Breast epithelium (tissue), 4 donors: ENCODE results near the gene GTF2IRD1. TPM values are rescaled to one million over a fixed set of nuclear protein-coding genes. Genes with fewer than 3 reads are reported as not detected.

Experiments used
- DNase-seq, 2 donors: peaks; one replicate each; pipeline ENCODE4 v3.0.0-alpha.2; 2019; ENCODE audit warnings: low spot score in 2 of 2
- H3K27ac ChIP-seq, 2 donors: fragments of 200-600 bp; sonication (generic) in 1 of 2; one replicate each; pipeline ENCODE4 v1.5.1; 2016 to 2019; ENCODE audit warnings: mild to moderate bottlenecking in 1 of 2
- H3K27me3 ChIP-seq, 2 donors: fragments of 200-600 bp; sonication (generic) in 1 of 2; one replicate each; pipeline versions ENCODE4 v1.5.1 to v1.6.0; 2017 to 2019; ENCODE audit warnings: control low read depth in 1 of 2, mild to moderate bottlenecking in 1 of 2
- H3K36me3 ChIP-seq: fragments of 200-600 bp; one replicate; pipeline ENCODE4 v1.5.1; 2019
- H3K4me1 ChIP-seq, 2 donors: fragments of 200-600 bp; sonication (generic); one replicate each; pipeline ENCODE4 v1.5.1; 2016 to 2019; ENCODE audit warnings: control low read depth in 1 of 2
- H3K4me3 ChIP-seq, 3 donors: fragments of 200-600 bp; sonication (generic); 1 replicate in 2 of 3; 2 replicates in 1 of 3; pipeline ENCODE4 v1.5.1; 2016 to 2019; ENCODE audit warnings: mild to moderate bottlenecking in 3 of 3, moderate library complexity in 2 of 3
- H3K9me3 ChIP-seq, 2 donors: fragments of 200-600 bp; sonication (generic) in 1 of 2; one replicate each; pipeline ENCODE4 v1.5.1; 2016 to 2019; ENCODE audit warnings: control low read depth in 1 of 2
- POLR2A ChIP-seq: fragments of 450-650 bp; IDR thresholded peaks from one replicate; pipeline ENCODE4 v1.6.1; 2016; ENCODE audit warnings: antibody characterized with exemption, mild to moderate bottlenecking, moderate library complexity
- POLR2AphosphoS5 ChIP-seq, 3 donors: sonication (generic); formaldehyde crosslinking; IDR thresholded peaks; one replicate each; pipeline ENCODE4 v1.6.1; 2017; ENCODE audit warnings: antibody characterized with exemption in 3 of 3
- intact Hi-C: fragments of 100-400 bp; cut with DNase I; formaldehyde crosslinking; loops from one replicate; pipeline ENCODE4 v1.15.1; 2023; ENCODE audit warnings: low total_unique reads
- total RNA-seq, 3 donors: library from RNA; depleted of rRNA; stranded (reverse); fragments of >200 nt; gene quantifications; one replicate each; pipeline ENCODE4 v1.1.0, GENCODE V29; 2016
- TF ChIP-seq, protein P1 (sequence below), 3 donors: fragments of 450-650 bp; IDR thresholded peaks; one replicate each; pipeline ENCODE4 v1.5.1; 2016 to 2017; ENCODE audit warnings: antibody characterized with exemption in 3 of 3, mild to moderate bottlenecking in 3 of 3, moderate library complexity in 3 of 3

GTF2IRD1 gene
- total RNA-seq, 3 donors from 2014 or later: 11.0 to 18.7 (median 12.5) TPM

- no peaks in the 10 kb centered on the region for H3K4me1 ChIP-seq
- H3K9me3 ChIP-seq: no peaks in the 10 kb centered on the region
- no peak overlapping the region for H3K27ac ChIP-seq
- intact Hi-C loops: no loop called here
- no peaks in the 10 kb centered on the region for H3K36me3 ChIP-seq
- no peaks in the 10 kb centered on the region for H3K27me3 ChIP-seq
- no peak for TF ChIP-seq POLR2AphosphoS5 (IDR thresholded peaks at IDR 0.05)
- TF ChIP-seq, protein P1, sequence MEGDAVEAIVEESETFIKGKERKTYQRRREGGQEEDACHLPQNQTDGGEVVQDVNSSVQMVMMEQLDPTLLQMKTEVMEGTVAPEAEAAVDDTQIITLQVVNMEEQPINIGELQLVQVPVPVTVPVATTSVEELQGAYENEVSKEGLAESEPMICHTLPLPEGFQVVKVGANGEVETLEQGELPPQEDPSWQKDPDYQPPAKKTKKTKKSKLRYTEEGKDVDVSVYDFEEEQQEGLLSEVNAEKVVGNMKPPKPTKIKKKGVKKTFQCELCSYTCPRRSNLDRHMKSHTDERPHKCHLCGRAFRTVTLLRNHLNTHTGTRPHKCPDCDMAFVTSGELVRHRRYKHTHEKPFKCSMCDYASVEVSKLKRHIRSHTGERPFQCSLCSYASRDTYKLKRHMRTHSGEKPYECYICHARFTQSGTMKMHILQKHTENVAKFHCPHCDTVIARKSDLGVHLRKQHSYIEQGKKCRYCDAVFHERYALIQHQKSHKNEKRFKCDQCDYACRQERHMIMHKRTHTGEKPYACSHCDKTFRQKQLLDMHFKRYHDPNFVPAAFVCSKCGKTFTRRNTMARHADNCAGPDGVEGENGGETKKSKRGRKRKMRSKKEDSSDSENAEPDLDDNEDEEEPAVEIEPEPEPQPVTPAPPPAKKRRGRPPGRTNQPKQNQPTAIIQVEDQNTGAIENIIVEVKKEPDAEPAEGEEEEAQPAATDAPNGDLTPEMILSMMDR (IDR thresholded peaks at IDR 0.05): no peak
- TF ChIP-seq POLR2A: no peak
- H3K4me3 ChIP-seq: no peak overlapping the region
- DNase-seq: peak in 1 of 2 donors; percentile 53
Measured at GRCh38 chr7:74575083-74575784, 121.5 kb downstream of the GTF2IRD1 start.

GRCh38 chr7:74575811-74576210, 122.1 kb downstream of the GTF2IRD1 start:
- Histone ChIP-seq H3K4me1 (no peaks in the 10 kb centered on the region), H3K27ac (no peak overlapping the region), H3K4me3 (no peak overlapping the region), H3K9me3 (no peaks in the 10 kb centered on the region), H3K27me3 (no peaks in the 10 kb centered on the region), H3K36me3 (no peaks in the 10 kb centered on the region)
- intact Hi-C loops: no loop called here
- no peak for DNase-seq
- TF ChIP-seq, protein P1 (IDR thresholded peaks at IDR 0.05): no peak
- no peak for TF ChIP-seq POLR2A
- TF ChIP-seq POLR2AphosphoS5 (IDR thresholded peaks at IDR 0.05): no peak

GRCh38 chr7:74579800-74580685, 126.3 kb downstream of the GTF2IRD1 start:
- no peak for DNase-seq
- Histone ChIP-seq H3K9me3 (no peaks in the 10 kb centered on the region), H3K4me1 (no peaks in the 10 kb centered on the region), H3K4me3 (no peak overlapping the region), H3K27me3 (no peaks in the 10 kb centered on the region), H3K36me3 (no peaks in the 10 kb centered on the region), H3K27ac (peak overlapping the region; percentile 29 to 36)
- intact Hi-C loops: no loop called here
- TF ChIP-seq POLR2AphosphoS5 (IDR thresholded peaks at IDR 0.05) (no peak), POLR2A (no peak)
- TF ChIP-seq, protein P1 (IDR thresholded peaks at IDR 0.05): no peak

GRCh38 chr7:74581916-74582440, 128.3 kb downstream of the GTF2IRD1 start:
- no peak for TF ChIP-seq POLR2A
- no peak for TF ChIP-seq POLR2AphosphoS5 (IDR thresholded peaks at IDR 0.05)
- TF ChIP-seq, protein P1 (IDR thresholded peaks at IDR 0.05): no peak
- intact Hi-C loops: no loop called here

More at GRCh38 chr7:74581916-74582440, 128.3 kb downstream of the GTF2IRD1 start:
- DNase-seq: peak in 1 of 2 donors; percentile 39
- H3K9me3 ChIP-seq: no peaks in the 10 kb centered on the region
- no peak overlapping the region for H3K4me3 ChIP-seq
- H3K27ac ChIP-seq: peak overlapping the region in 1 of 2 donors; percentile 27
- H3K36me3 ChIP-seq: no peaks in the 10 kb centered on the region
- H3K27me3 ChIP-seq: no peaks in the 10 kb centered on the region
- H3K4me1 ChIP-seq: no peaks in the 10 kb centered on the region
